Stomach (tissue), 4 donors: Measurements from ENCODE around the gene PLCB1.

ENCODE experiments used
- POLR2A ChIP-seq, 4 donors: fragments of 450-650 bp; IDR thresholded peaks; one replicate each; pipeline ENCODE4 v1.6.1; 2016; ENCODE audit warnings: antibody characterized with exemption in 4 of 4, control low read depth in 2 of 4, mild to moderate bottlenecking in 1 of 4, moderate library complexity in 1 of 4
- POLR2AphosphoS5 ChIP-seq, 3 donors: sonication (generic); formaldehyde crosslinking; IDR thresholded peaks; one replicate each; pipeline ENCODE4 v1.6.1; 2016; ENCODE audit warnings: antibody characterized with exemption in 3 of 3
- TF ChIP-seq, protein P1 (sequence below), 7 experiments: fragments of 450-650 bp in 4 of 7; fragments of 200-600 bp in 3 of 7; sonication (generic) in 3 of 7; IDR thresholded peaks; one replicate each; pipeline ENCODE4 v1.5.1; 2016 to 2019; ENCODE audit warnings: antibody characterized with exemption in 7 of 7, control low read depth in 2 of 7, mild to moderate bottlenecking in 1 of 7

DNA sequence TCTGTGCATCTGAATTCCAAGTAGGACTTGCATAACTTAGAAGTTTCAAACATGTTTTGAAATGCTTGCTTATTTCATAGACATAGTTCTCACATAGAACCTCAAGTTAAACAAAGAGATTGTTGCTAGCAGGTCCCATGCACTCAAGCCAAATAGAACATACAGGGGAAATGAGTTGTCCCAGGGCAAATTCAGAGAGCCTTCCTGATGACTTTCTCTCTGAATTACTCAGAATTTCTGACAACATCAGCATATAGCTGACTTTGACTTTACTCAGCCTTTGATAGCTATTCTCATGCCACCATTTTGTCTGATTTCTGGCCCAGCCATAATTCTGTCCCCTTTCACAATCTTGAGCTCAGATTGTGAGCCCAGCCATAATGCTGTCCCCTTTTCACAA lies 603.6 kb downstream of the PLCB1 start:
- TF ChIP-seq POLR2AphosphoS5 (IDR thresholded peaks at IDR 0.05): no peak
- TF ChIP-seq, protein P1, sequence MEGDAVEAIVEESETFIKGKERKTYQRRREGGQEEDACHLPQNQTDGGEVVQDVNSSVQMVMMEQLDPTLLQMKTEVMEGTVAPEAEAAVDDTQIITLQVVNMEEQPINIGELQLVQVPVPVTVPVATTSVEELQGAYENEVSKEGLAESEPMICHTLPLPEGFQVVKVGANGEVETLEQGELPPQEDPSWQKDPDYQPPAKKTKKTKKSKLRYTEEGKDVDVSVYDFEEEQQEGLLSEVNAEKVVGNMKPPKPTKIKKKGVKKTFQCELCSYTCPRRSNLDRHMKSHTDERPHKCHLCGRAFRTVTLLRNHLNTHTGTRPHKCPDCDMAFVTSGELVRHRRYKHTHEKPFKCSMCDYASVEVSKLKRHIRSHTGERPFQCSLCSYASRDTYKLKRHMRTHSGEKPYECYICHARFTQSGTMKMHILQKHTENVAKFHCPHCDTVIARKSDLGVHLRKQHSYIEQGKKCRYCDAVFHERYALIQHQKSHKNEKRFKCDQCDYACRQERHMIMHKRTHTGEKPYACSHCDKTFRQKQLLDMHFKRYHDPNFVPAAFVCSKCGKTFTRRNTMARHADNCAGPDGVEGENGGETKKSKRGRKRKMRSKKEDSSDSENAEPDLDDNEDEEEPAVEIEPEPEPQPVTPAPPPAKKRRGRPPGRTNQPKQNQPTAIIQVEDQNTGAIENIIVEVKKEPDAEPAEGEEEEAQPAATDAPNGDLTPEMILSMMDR (IDR thresholded peaks at IDR 0.05): no peak
- no peak for TF ChIP-seq POLR2A (IDR thresholded peaks at IDR 0.05)
